Inflammatory macrophage (primary cell): ENCODE measurements around the gene SLC38A4.

Experiments
- DNase-seq, 2 donors: peaks; one replicate each; pipeline ENCODE4 v3.0.0-alpha.2; 2020 to 2022

The SLC38A4 gene

DNA sequence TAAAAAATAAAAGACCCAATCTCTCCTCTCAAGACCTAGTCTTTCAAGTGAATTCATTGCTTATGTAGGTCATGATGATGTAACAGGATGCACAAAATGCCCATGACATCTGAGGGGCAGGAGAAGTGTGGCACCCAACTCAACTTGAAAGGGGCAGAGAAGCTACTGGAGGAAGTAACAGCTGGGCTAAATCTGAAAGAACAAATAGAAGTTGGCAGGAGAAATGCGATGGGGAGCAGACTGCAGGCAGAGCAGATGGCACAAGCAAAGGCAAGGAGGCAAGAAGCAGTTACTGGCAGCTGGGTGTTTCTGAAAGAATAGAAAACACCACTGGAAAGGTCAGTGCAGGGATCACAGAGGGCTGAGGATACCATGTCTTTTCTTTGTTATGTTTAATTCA lies 14.6 kb downstream of the SLC38A4 start:
- no peak for DNase-seq

GRCh38 chr12:46808955-46809697 lies 16.7 kb downstream of the SLC38A4 start:
- DNase-seq, result no peak

GRCh38 chr12:46808317-46808716 lies 17.5 kb downstream of the SLC38A4 start:
- no peak for DNase-seq

- no peak for DNase-seq
These were observed 21.7 kb downstream of the SLC38A4 start for GRCh38 chr12:46804054-46804453.

DNA sequence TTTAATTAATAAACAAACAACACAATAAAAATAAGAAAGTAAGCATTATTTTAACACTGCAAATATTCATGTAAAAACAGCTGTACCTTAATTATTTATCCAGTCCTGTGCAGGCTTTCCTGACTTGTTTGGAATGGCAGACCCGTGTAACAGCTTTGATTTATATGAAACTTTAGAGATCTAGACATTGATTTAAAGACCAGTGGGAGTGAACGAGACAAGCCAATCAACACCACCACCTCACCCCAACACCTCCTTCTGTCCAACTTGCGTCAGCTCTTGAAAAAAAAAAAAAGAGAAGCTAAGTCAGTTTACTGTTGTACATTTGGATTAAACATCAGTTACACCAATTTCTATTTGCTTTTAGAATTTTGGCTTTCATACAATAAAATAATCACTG lies 22.3 kb downstream of the SLC38A4 start:
- DNase-seq, result no peak

GRCh38 chr12:46801293-46801692 lies 24.5 kb downstream of the SLC38A4 start:
- no peak for DNase-seq

DNA sequence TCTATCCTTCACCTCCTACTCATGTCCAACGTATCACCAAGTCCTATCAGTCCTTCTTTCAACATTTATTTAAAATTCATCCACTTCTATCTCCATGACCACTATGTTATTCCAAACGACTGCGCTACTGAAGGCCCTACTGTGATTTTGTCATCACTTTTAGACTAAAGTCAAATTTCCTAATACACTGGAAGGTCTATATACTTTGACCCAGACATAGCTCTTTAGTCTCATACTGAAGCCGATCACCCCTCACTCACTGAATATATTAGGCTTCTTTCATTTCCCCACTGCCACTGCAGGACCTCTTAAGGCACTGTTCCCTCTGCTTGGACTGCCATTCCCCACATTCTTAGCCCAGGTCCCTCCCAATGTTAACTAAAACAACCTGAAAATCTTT lies 25.6 kb downstream of the SLC38A4 start:
- no peak for DNase-seq

DNA sequence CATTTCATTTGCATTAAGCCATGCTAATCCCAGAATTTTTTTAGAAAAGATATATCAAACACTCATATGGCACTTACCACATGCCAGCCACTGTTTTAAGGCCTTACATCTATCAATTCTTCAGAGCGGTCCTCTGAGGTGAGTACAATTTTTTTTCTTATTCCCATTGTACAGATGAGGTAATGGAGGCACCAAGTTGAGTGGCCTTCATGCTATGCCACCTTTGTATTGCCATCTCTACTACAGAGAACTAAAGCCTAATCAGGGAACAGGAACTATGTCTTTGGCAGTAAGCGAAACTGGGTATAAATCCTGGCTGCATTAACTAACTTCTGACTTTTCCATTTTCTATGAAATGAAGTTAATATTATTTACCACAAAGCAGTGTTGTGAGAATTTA lies 27.1 kb downstream of the SLC38A4 start:
- no peak for DNase-seq

GRCh38 chr12:46798056-46798455 lies 27.7 kb downstream of the SLC38A4 start:
- no peak for DNase-seq

DNA sequence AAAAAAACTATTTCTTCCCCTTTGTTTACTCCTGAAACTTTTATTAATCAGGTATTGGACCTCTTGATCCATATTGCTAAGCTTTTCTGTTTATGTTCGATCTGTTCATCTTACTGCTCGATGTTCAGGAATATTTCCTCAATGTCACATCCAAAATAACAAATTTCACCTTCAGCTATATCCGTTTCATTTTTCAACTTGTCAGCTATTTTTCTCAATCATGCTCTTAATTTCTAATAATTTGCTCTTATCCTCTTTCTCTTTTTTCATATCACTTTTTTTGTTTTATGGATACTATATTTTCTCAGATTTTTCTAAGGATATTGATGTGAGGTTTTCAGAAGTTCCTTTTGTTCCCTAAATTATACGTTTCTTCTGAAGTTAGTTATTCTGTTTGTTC lies 29.8 kb downstream of the SLC38A4 start:
- DNase-seq, result no peak

- no peak for DNase-seq
These were observed 31.1 kb downstream of the SLC38A4 start for GRCh38 chr12:46794593-46795190.

GRCh38 chr12:46792925-46793324 lies 32.9 kb downstream of the SLC38A4 start:
- no peak for DNase-seq

DNA sequence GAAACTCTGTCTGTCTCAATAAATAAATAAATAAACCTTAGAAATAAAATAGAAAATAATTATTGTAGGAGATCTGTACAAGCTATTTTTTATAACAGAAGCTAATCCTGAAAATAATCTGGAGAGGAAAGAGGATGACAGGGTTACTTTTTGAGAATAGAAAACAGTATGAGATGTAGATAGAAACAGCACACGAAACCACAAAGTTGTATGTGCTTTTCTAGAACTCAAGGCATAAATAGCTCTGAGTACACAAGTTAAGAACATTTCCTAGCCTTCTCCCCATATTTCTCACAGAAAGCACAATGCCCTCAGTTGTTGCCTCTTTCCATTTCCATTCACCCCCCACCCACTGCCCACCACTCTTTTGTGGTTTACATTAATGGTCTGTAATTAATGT lies 35.7 kb downstream of the SLC38A4 start:
- no peak for DNase-seq

- no peak for DNase-seq
These were observed 37.5 kb downstream of the SLC38A4 start for GRCh38 chr12:46788072-46788887.

DNA sequence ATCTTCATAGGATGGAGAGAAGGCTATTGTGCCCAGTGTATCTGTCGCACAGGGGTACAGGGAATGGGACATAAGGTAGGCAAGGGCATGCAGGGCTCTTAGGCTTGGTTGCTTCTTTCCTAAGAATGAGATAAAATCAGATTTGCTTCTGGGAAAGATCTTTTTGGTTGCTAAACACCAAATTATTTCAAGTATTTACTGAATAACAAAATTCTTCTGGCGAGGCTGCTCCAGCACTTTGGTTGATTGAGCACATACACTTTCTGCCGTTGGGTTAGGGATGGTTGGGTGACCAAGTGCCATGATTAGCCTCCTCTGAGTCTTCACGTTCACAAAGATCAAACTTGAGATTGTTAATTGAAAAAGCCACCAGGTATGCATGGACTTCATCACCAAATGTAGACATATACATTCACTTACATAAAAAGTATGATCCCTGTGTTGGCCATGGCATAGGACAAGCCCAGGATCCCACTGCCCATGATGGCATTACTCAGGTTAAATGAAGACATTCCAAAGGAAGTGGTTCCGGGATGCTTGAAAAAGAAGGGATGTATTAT lies 38.2 kb downstream of the SLC38A4 start:
- DNase-seq, result no peak

GRCh38 chr12:46786774-46787173 lies 39.0 kb downstream of the SLC38A4 start:
- DNase-seq, result no peak

GRCh38 chr12:46785382-46785781 lies 40.4 kb downstream of the SLC38A4 start:
- DNase-seq, result no peak

- DNase-seq, result no peak
These were observed 41.9 kb downstream of the SLC38A4 start for GRCh38 chr12:46783871-46784270.

DNA sequence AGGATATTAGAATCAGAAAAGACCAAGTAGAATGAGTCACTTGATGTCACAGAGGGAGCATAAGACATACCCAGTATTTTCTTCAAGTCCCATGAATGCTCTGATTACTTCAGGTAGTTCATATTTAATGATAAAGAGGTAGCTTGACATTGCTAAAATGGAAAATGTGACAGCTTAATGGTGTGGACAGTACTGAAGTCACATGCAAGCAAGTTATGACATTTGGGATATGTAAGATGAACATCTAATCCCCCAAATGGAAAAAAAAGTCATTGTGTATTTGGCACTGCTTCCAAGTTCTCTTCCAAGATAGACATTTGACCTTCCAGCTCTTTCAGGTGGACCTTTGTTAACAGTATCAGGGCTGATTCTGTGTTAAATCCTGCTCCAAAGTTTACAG lies 45.9 kb downstream of the SLC38A4 start:
- no peak for DNase-seq

GRCh38 chr12:46779063-46779462 lies 46.7 kb downstream of the SLC38A4 start:
- DNase-seq, result no peak

GRCh38 chr12:46778415-46778814 lies 47.4 kb downstream of the SLC38A4 start:
- no peak for DNase-seq

DNA sequence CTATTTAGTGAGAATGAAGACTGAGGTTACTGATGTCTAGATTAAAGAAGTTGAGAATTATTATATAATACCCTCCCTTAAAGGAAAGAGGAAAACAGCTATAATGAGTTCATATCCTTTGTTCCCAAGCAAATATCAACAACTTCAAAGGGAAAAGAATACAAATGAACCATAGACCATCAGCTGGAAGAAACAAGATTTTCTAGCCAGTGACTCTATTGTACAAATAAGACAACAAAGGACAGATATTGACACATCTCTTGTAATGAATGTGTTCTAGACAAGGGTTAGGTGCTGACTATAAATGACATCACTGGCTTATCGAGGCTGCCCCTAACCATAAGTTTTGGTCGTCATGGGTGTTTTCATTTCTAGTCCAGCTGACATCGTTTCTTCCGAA lies 48.2 kb downstream of the SLC38A4 start:
- no peak for DNase-seq

DNA sequence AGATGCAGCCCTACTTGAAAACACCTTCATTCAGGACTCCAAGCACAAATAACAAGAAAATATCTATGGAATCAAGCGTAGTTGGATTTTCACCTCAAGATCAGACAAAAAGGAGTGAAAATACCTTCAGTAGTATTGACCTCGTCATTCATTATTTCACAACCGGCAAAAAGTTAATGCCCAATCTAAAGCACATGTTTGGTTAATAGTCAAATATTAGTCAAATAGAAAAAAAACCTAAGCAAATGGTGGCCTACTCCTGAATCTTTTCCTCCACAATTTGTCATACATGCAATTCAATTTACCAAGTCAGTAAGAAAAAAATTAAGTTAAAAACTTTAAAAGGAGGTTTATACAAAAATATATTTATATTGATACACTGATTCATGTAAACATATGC lies 50.0 kb downstream of the SLC38A4 start:
- DNase-seq, result no peak

DNA sequence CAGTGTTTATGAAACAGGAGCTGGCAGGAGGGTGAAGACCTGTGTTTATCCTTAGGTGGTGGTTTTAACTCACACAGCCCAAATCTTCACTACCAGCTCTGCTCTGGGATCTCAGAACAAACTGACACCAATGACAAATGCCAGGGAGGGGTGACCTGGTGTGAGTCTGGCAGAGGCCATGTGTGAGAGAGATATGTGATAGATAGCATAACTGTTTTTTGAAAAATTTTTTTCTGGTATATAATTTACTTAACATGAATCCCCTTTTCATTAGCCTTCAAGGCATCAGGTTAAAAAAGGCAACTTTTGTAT lies 51.5 kb downstream of the SLC38A4 start:
- DNase-seq, result no peak
